Stomach (tissue), 9 donors: ENCODE data around the gene HRH1. TPM values are rescaled to one million over a fixed set of nuclear protein-coding genes. Genes with fewer than 3 reads are reported as not detected.
"Not testable (repeated sequence)": the region's sequence is repeated elsewhere in the genome, so short reads cannot be mapped to it uniquely, and the experiment has no call there.

Source experiments
- DNase-seq, 2 donors: peaks; one replicate each; pipeline versions ENCODE4 v3.0.0 to v3.0.0-alpha.2; 2013 to 2019
- H3K27ac ChIP-seq, 5 donors: fragments of 200-600 bp in 4 of 5; sonication (generic) in 4 of 5; one replicate each; pipeline ENCODE4 v1.5.1; 2013 to 2019; ENCODE audit warnings: mild to moderate bottlenecking in 1 of 5, moderate library complexity in 1 of 5
- H3K27me3 ChIP-seq, 3 donors: fragments of 200-600 bp; sonication (generic); one replicate each; pipeline ENCODE4 v1.5.1; 2017 to 2019; ENCODE audit warnings: mixed run types in 1 of 3
- H3K36me3 ChIP-seq, 4 donors: fragments of 200-600 bp; sonication (generic); 1 replicate in 3 of 4; 2 replicates in 1 of 4; pipeline ENCODE4 v1.5.1; 2016 to 2019
- H3K4me1 ChIP-seq, 4 donors: fragments of 200-600 bp; sonication (generic); one replicate each; pipeline ENCODE4 v1.5.1; 2016 to 2019
- H3K4me3 ChIP-seq, 4 donors: fragments of 200-600 bp; sonication (generic) in 3 of 4; one replicate each; pipeline ENCODE4 v1.5.1; 2016 to 2019; ENCODE audit warnings: mild to moderate bottlenecking in 1 of 4
- H3K9me3 ChIP-seq, 4 donors: fragments of 200-600 bp; sonication (generic); one replicate each; pipeline ENCODE4 v1.5.1; 2016 to 2019
- CTCF ChIP-seq, 7 experiments: fragments of 450-650 bp in 4 of 7; fragments of 200-600 bp in 3 of 7; sonication (generic) in 3 of 7; IDR thresholded peaks; one replicate each; pipeline ENCODE4 v1.5.1; 2016 to 2019; ENCODE audit warnings: antibody characterized with exemption in 7 of 7, control low read depth in 2 of 7, mild to moderate bottlenecking in 1 of 7
- EP300 ChIP-seq: sonication (generic); formaldehyde crosslinking; IDR thresholded peaks from one replicate; pipeline ENCODE4 v1.6.1; 2017; ENCODE audit warnings: antibody characterized with exemption
- POLR2A ChIP-seq, 4 donors: fragments of 450-650 bp; IDR thresholded peaks; one replicate each; pipeline ENCODE4 v1.6.1; 2016; ENCODE audit warnings: antibody characterized with exemption in 4 of 4, control low read depth in 2 of 4, mild to moderate bottlenecking in 1 of 4, moderate library complexity in 1 of 4
- POLR2AphosphoS5 ChIP-seq, 3 donors: sonication (generic); formaldehyde crosslinking; IDR thresholded peaks; one replicate each; pipeline ENCODE4 v1.6.1; 2016; ENCODE audit warnings: antibody characterized with exemption in 3 of 3
- WGBS, 5 donors: extraction: QIAGEN DNeasy Blood & Tissue Kit in 3 of 5; methylation state at CpG; one replicate each; pipeline versions ENCODE4 v1.1.5 to v1.1.7; 2013 to 2018; 5-methylcytosine and 5-hydroxymethylcytosine counted together
- intact Hi-C: fragments of 100-400 bp; cut with DNase I; formaldehyde crosslinking; loops from one replicate; pipeline ENCODE4 v1.15.1; 2023; ENCODE audit warnings: low total_unique reads
- polyA plus RNA-seq, 3 donors: library from polyadenylated mRNA; stranded (reverse); fragments of 200-250 nt; gene quantifications; one replicate each; pipeline ENCODE4 v1.2.3, GENCODE V29; 2013
- total RNA-seq, 5 donors: library from RNA; depleted of rRNA; stranded (reverse); fragments of >200 nt; gene quantifications; one replicate each; pipeline versions ENCODE4 v1.1.0 to v1.2.3, GENCODE V29; 2014 to 2016
- donor health status: healthy with polysubstance abuse.
- donor health status: Bipolar disorder and iron deficiency.
- donor health status: healthy.

HRH1 gene
- total and polyA plus RNA-seq, 8 donors: under 0.01 to 5.0 (median 0.37) TPM; not detected in 1

- intact Hi-C loops: no loop called here
- Histone ChIP-seq H3K27ac (no peak overlapping the region), H3K4me3 (no peak overlapping the region), H3K9me3 (no peaks in the 10 kb centered on the region), H3K27me3 (peaks cover 0 to 6% (median 0%) of the 10 kb centered on the region in 3 donors), H3K4me1 (no peaks in the 10 kb centered on the region), H3K36me3 (no peaks in the 10 kb centered on the region)
- no peak for DNase-seq
- no peak for TF ChIP-seq CTCF (IDR thresholded peaks at IDR 0.05)
- no peak for TF ChIP-seq EP300
- no peak for TF ChIP-seq POLR2A (IDR thresholded peaks at IDR 0.05)
- TF ChIP-seq POLR2AphosphoS5 (IDR thresholded peaks at IDR 0.05): no peak
- 80 to 91% (median 88%) methylated on average over 8 of the region's 8 CpGs for WGBS, 5 donors
These were observed 25.3 kb upstream of the HRH1 start for GRCh38 chr3:11128682-11129632.

- Histone ChIP-seq H3K36me3 (no peaks in the 10 kb centered on the region), H3K27me3 (peaks cover 0 to 6% (median 0%) of the 10 kb centered on the region in 3 donors), H3K4me3 (no peak overlapping the region), H3K9me3 (no peaks in the 10 kb centered on the region), H3K4me1 (no peaks in the 10 kb centered on the region), H3K27ac (no peak overlapping the region)
- intact Hi-C loops: no loop called here
- TF ChIP-seq POLR2AphosphoS5 (IDR thresholded peaks at IDR 0.05) (no peak), CTCF (IDR thresholded peaks at IDR 0.05) (no peak)
- WGBS, 5 donors: 75 to 86% (median 82%) methylated on average over 7 of the region's 7 CpGs
- DNase-seq: no peak
These were observed 23.9 kb upstream of the HRH1 start for GRCh38 chr3:11130385-11130784.

GRCh38 chr3:11131371-11131770 lies 22.9 kb upstream of the HRH1 start:
- no peaks in the 10 kb centered on the region for H3K4me1 ChIP-seq
- H3K4me3 ChIP-seq: no peak overlapping the region
- TF ChIP-seq POLR2A (IDR thresholded peaks at IDR 0.05) (no peak), POLR2AphosphoS5 (IDR thresholded peaks at IDR 0.05) (no peak), CTCF (IDR thresholded peaks at IDR 0.05) (no peak), EP300 (no peak)
- H3K9me3 ChIP-seq: no peaks in the 10 kb centered on the region
- H3K27me3 ChIP-seq: peaks cover 0 to 6% (median 0%) of the 10 kb centered on the region in 3 donors
- H3K27ac ChIP-seq: no peak overlapping the region
- H3K36me3 ChIP-seq: no peaks in the 10 kb centered on the region
- WGBS, 5 donors: 71 to 83% (median 74%) methylated on average over 5 of the region's 5 CpGs
- intact Hi-C loops: no loop called here
- no peak for DNase-seq

GRCh38 chr3:11131886-11132285 lies 22.4 kb upstream of the HRH1 start:
- H3K4me1 ChIP-seq, DNase-seq, H3K36me3 ChIP-seq, intact Hi-C loops, H3K27ac ChIP-seq, H3K27me3 ChIP-seq, H3K9me3 ChIP-seq, H3K4me3 ChIP-seq: not testable (repeated sequence)
- 82 to 92% (median 89%) methylated on average over 5 to 7 of the region's 7 CpGs for WGBS, 5 donors

- no peak overlapping the region for H3K27ac ChIP-seq
- H3K4me3 ChIP-seq: no peak overlapping the region
- H3K4me1 ChIP-seq: no peaks in the 10 kb centered on the region
- H3K9me3 ChIP-seq: no peaks in the 10 kb centered on the region
- DNase-seq: no peak
- TF ChIP-seq CTCF (IDR thresholded peaks at IDR 0.05) (no peak), POLR2A (IDR thresholded peaks at IDR 0.05) (no peak), POLR2AphosphoS5 (IDR thresholded peaks at IDR 0.05) (no peak), EP300 (no peak)
- no peaks in the 10 kb centered on the region for H3K27me3 ChIP-seq
- no peaks in the 10 kb centered on the region for H3K36me3 ChIP-seq
- 67 to 75% (median 69%) methylated on average over 4 of the region's 4 CpGs for WGBS, 5 donors
- intact Hi-C loops: no loop called here
These were observed 21.4 kb upstream of the HRH1 start for GRCh38 chr3:11132861-11133260.
